PC-9 (cell line): Measurements from ENCODE around the gene ZNF35. TPM values are rescaled to one million over a fixed set of nuclear protein-coding genes. Genes with fewer than 3 reads are reported as not detected.

Experiments
- BruUV-seq: library from RNA; stranded (reverse); fragments of 400-500 nt; replicated peaks from 2 replicates; lab custom pipeline; 2021; lab: Mats Ljungman, UMichigan
- CTCF ChIA-PET: fragments of 300-600 bp; sonication (Branson Sonifier 250); formaldehyde crosslinking; loops from one replicate; lab custom pipeline; 2022; ENCODE audit warnings: antibody characterized with exemption; lab: Charles Lee
- POLR2A ChIA-PET: fragments of 300-600 bp; sonication (Branson Sonifier 250); formaldehyde crosslinking; loops from one replicate; lab custom pipeline; 2022; ENCODE audit warnings: antibody characterized with exemption; ENCODE audit not compliant: unreplicated experiment; lab: Charles Lee
- DNase-seq, 2 experiments: peaks; one replicate each; pipeline versions ENCODE4 v3.0.0 to v3.0.0-alpha.2; 2015 to 2022; ENCODE audit warnings: mixed read lengths in 1 of 2
- H2AFZ ChIP-seq: fragments of 200-600 bp; sonication (generic); 2 replicates; pipeline ENCODE4 v1.8.1; 2017; ENCODE audit warnings: antibody characterized with exemption
- H3F3A ChIP-seq: fragments of 200-600 bp; sonication (generic); 2 replicates; pipeline ENCODE4 v1.8.1; 2017; ENCODE audit warnings: antibody characterized with exemption, mild to moderate bottlenecking, low read depth; ENCODE audit not compliant: insufficient read depth
- H3K27ac ChIP-seq: fragments of 200-600 bp; sonication (generic); 2 replicates; pipeline ENCODE4 v1.6.1; 2016; ENCODE audit warnings: mixed run types
- H3K27me3 ChIP-seq: fragments of 200-600 bp; sonication (generic); 2 replicates; pipeline ENCODE4 v1.6.1; 2016; ENCODE audit warnings: low read depth, mixed run types; ENCODE audit not compliant: insufficient read depth
- H3K36me3 ChIP-seq: fragments of 200-600 bp; sonication (generic); 2 replicates; pipeline ENCODE4 v1.6.1; 2016; ENCODE audit warnings: low read depth, mixed run types
- H3K4me1 ChIP-seq: fragments of 200-600 bp; sonication (generic); replicated peaks from 2 replicates; pipeline ENCODE4 v1.6.1; 2016; ENCODE audit warnings: mixed run types; ENCODE audit not compliant: insufficient read depth
- H3K4me2 ChIP-seq: fragments of 200-600 bp; sonication (generic); 2 replicates; pipeline ENCODE4 v1.6.1; 2017; ENCODE audit warnings: mixed run types
- H3K4me3 ChIP-seq: fragments of 200-600 bp; sonication (generic); 2 replicates; pipeline ENCODE4 v1.6.1; 2016; ENCODE audit warnings: mixed run types
- H3K79me2 ChIP-seq: fragments of 200-600 bp; sonication (generic); 2 replicates; pipeline ENCODE4 v1.6.1; 2017; ENCODE audit warnings: low read depth, mixed run types
- H3K9me2 ChIP-seq: fragments of 200-600 bp; sonication (generic); 2 replicates; pipeline ENCODE4 v1.8.1; 2017; ENCODE audit warnings: mild to moderate bottlenecking; ENCODE audit not compliant: insufficient read depth
- H3K9me3 ChIP-seq: fragments of 200-600 bp; sonication (generic); 2 replicates; pipeline ENCODE4 v1.8.1; 2016; ENCODE audit warnings: low read depth; ENCODE audit not compliant: insufficient read depth
- H4K20me1 ChIP-seq: fragments of 200-600 bp; sonication (generic); 2 replicates; pipeline ENCODE4 v1.8.1; 2017; ENCODE audit not compliant: insufficient read depth
- EZH2 ChIP-seq: fragments of 200-600 bp; sonication (generic); IDR thresholded peaks from 2 replicates; pipeline ENCODE4 v1.8.0; 2017; ENCODE audit warnings: antibody characterized with exemption, low read depth
- intact Hi-C: fragments of 100-400 bp; cut with micrococcal nuclease; formaldehyde crosslinking; loops from one replicate; pipeline ENCODE4 v1.10.0; 2022; ENCODE audit not compliant: unreplicated experiment
- total RNA-seq: library from RNA; stranded (reverse); gene quantifications from 2 replicates; pipeline ENCODE4 v1.2.3, GENCODE V29; 2021
- TF ChIP-seq, protein P1 (sequence below): fragments of 200-600 bp; sonication (generic); conservative IDR thresholded peaks from 2 replicates; pipeline ENCODE4 v1.6.1; 2017; ENCODE audit warnings: mixed run types, antibody characterized with exemption, mild to moderate bottlenecking, moderate library complexity

The ZNF35 gene
- total RNA-seq, 1 experiment from 2014 or later = 7.0 TPM

DNA sequence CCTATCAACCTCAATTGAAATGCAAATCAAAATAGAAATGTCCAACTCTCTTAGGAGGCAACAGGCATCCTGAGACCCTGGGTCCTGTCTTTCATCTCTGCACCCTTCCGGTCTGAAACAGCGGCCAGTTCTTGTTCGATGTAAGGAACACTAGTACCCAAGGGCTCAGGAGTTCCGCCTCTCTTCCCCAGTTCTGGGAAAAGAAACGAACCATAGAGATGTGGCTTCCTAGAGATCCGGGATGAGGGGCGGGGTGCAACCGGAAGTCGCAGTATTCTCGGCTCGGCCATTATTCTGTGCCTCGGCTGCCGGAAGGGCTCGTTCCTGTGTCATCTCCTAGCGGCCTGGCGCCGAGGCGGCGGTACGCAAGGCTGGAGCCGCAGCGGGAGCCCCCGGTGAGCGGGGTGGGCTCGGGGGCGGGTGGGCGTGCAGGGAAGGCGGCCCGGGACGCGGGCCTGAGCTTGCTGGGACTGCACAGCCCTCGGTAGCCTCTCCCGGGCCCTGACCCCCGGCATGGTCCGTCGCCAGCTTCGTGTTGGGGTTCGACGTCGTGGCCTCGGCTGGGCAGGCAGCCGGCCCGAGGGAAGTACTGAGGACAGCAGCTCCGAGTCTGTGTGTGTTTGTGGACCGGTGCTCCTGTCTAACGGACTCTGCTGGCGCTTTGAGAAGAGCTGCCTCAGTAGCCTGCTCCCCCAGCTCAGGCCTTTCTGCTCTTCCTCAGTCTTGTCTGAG is 23.6 kb upstream of the ZNF35 start, which contains the start of gene ZNF197:
ZNF197 (plus strand) TSS at position 288 of the 732 bp plus-strand sequence. CDS start 4,119 bp downstream, outside the sequence.
- CTCF ChIA-PET = interaction anchor here (0.6 to 0.7 kb wide), 4 partner anchors 61 to 1724 kb away, joined by 3 to 4 read pairs (median 3); partner anchors contain the start of gene ANO10
- intact Hi-C loops = loop anchor here (1.0 to 10.0 kb wide), 3 partner anchors 23 to 110 kb away; partner anchors contain the start of gene ZNF35
- H3K9me2 ChIP-seq = no peaks in the 10 kb centered on the region
- DNase-seq = peak; percentile 67 to 74
- H3K27ac ChIP-seq = no peak within 1 kb of the TSS
- no peaks in the 10 kb centered on the region for H3K27me3 ChIP-seq
- H3K4me3 ChIP-seq = peak within 1 kb of the TSS; percentile 65
- H3K4me2 ChIP-seq = peak within 1 kb of the TSS; percentile 87
- peaks cover 4% of the 10 kb centered on the region for H3K79me2 ChIP-seq
- no peaks in the 10 kb centered on the region for H4K20me1 ChIP-seq
- H2AFZ ChIP-seq = peak within 1 kb of the TSS; percentile 98
- TSS peak; percentile 47 for BruUV-seq
- H3K36me3 ChIP-seq = no peaks in the 10 kb centered on the region
- no peaks in the 10 kb centered on the region; the same call in 1 of the 2 replicates for H3K4me1 ChIP-seq
- peaks cover 6% of the 10 kb centered on the region; the same call in 1 of the 2 replicates for H3K9me3 ChIP-seq
- no peaks in the 10 kb centered on the region for H3F3A ChIP-seq
- TF ChIP-seq EZH2 = no peak
- POLR2A ChIA-PET = interaction anchor here (0.8 kb wide), 1 partner anchor 200 kb away, joined by 4 read pairs; no protein-coding TSS in a partner anchor

DNA sequence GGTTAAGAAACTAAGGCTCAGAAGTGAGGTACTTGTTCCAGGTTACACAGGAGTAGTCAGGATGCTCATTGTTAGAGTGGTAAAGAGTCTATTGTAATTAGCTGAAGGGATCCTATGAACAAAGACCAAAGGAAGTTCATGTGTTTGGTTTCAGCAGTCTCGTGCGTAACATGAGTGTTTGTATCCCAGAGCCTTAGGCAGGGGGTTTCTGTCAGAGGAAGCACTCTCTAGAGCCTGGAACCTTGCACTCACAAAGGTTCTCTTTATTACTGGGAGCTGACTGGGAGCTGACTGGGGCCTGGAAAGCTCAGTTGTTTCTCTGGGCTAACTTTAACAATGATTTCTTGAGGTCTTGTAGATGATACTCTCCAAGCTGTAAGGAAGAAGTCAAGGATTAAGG is 19.8 kb upstream of the ZNF35 start:
- POLR2A ChIA-PET = no interaction called here
- no peak overlapping the region for H3K4me2 ChIP-seq
- DNase-seq = no peak
- H3K79me2 ChIP-seq = peaks cover 4% of the 10 kb centered on the region
- H3F3A ChIP-seq = no peaks in the 10 kb centered on the region
- no peaks in the 10 kb centered on the region; the same call in 1 of the 2 replicates for H3K4me1 ChIP-seq
- peaks cover 6% of the 10 kb centered on the region; the same call in 1 of the 2 replicates for H3K9me3 ChIP-seq
- H3K9me2 ChIP-seq = no peaks in the 10 kb centered on the region
- CTCF ChIA-PET = no interaction called here
- no peak overlapping the region for H2AFZ ChIP-seq
- H3K27ac ChIP-seq = no peak overlapping the region
- H4K20me1 ChIP-seq = no peaks in the 10 kb centered on the region
- BruUV-seq = no TSS peak
- H3K36me3 ChIP-seq = no peaks in the 10 kb centered on the region
- H3K27me3 ChIP-seq = no peaks in the 10 kb centered on the region
- no peak for TF ChIP-seq EZH2
- TF ChIP-seq, protein P1, sequence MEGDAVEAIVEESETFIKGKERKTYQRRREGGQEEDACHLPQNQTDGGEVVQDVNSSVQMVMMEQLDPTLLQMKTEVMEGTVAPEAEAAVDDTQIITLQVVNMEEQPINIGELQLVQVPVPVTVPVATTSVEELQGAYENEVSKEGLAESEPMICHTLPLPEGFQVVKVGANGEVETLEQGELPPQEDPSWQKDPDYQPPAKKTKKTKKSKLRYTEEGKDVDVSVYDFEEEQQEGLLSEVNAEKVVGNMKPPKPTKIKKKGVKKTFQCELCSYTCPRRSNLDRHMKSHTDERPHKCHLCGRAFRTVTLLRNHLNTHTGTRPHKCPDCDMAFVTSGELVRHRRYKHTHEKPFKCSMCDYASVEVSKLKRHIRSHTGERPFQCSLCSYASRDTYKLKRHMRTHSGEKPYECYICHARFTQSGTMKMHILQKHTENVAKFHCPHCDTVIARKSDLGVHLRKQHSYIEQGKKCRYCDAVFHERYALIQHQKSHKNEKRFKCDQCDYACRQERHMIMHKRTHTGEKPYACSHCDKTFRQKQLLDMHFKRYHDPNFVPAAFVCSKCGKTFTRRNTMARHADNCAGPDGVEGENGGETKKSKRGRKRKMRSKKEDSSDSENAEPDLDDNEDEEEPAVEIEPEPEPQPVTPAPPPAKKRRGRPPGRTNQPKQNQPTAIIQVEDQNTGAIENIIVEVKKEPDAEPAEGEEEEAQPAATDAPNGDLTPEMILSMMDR = no peak
- intact Hi-C loops = loop anchor here (10.0 kb wide), 1 partner anchor 114 kb away; no protein-coding TSS in a partner anchor
- H3K4me3 ChIP-seq = no peak overlapping the region

DNA sequence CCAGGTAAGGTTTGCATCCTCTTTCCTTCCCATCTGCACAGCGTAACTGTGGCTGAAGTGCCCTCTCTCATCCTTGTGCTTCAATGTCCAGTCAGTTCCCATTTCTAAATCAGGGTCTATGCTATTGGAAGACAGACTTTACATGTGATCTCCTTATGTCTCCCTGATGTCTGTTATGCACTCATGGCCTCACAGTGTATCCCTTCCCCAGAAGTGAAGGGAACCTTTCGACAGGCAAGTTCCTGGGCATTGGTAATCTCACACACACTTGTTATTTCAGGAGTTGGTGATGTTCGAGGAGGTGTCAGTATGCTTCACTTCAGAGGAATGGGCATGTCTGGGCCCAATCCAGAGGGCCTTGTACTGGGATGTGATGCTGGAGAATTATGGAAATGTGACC is 16.3 kb upstream of the ZNF35 start:
- Histone ChIP-seq H3K4me1 (no peaks in the 10 kb centered on the region), H3K9me2 (no peaks in the 10 kb centered on the region), H3K27me3 (no peaks in the 10 kb centered on the region), H3K36me3 (0 out of 2 replicates have a peak, but pooled peaks cover under 1% of the 10 kb centered on the region), H2AFZ (no peak overlapping the region), H3K9me3 (peaks cover 2% of the 10 kb centered on the region; the same call in 1 of the 2 replicates), H3K27ac (no peak overlapping the region), H4K20me1 (no peaks in the 10 kb centered on the region), H3F3A (no peaks in the 10 kb centered on the region), H3K4me3 (no peak overlapping the region), H3K79me2 (no peaks in the 10 kb centered on the region), H3K4me2 (no peak overlapping the region)
- intact Hi-C loops = no loop called here
- ChIA-PET POLR2A (interaction anchor here (0.6 kb wide), 1 partner anchor 122 kb away, joined by 21 read pairs; no protein-coding TSS in a partner anchor), CTCF (no interaction called here)
- BruUV-seq = no TSS peak
- TF ChIP-seq EZH2 = no peak
- TF ChIP-seq, protein P1 = no peak
- no peak for DNase-seq
